Measurements from ENCODE around the gene MFF. TPM values are rescaled to one million over a fixed set of nuclear protein-coding genes. Genes with fewer than 3 reads are reported as not detected.

The MFF gene
- total RNA-seq, 1 experiment from 2014 or later = 103 TPM

GRCh38 chr2:227326783-227327182, 1.7 kb downstream of the MFF start:
- BruUV-seq (replicated peaks) = no TSS peak
- H3K9ac ChIP-seq (ENCODE audit: low read length) = peak overlapping the region; percentile 90; the same call in 1 of the 2 replicates
- intact Hi-C loops (cut with micrococcal nuclease) = no loop called here

GRCh38 chr2:227335713-227336112, 10.7 kb downstream of the MFF start:
- H3K36me3 ChIP-seq (ENCODE audit: low read depth, low read length) = peaks cover 33% of the 10 kb centered on the region
- BruUV-seq (replicated peaks) = no TSS peak

More at GRCh38 chr2:227326783-227327182, 1.7 kb downstream of the MFF start:
- Histone ChIP-seq H3K4me2 (ENCODE audit: low read length) (peak overlapping the region; percentile 88), H4K20me1 (ENCODE audit: low read length) (0 out of 2 replicates have a peak, but pooled peaks cover 3% of the 10 kb centered on the region), H3K4me3 (ENCODE audit: low read length) (peak overlapping the region; percentile 86), H3K79me2 (ENCODE audit: low read length) (peaks cover 63% of the 10 kb centered on the region), H3K36me3 (ENCODE audit: low read depth, low read length) (peaks cover 8% of the 10 kb centered on the region), H3K9me2 (replicated peaks; ENCODE audit: low read length) (no peaks in the 10 kb centered on the region), H3K9me3 (ENCODE audit: low read length) (no peaks in the 10 kb centered on the region), H3F3A (ENCODE audit: low read length, unreplicated experiment) (no peaks in the 10 kb centered on the region), H3K4me1 (ENCODE audit: insufficient read depth, low read length) (peaks cover 31% of the 10 kb centered on the region), H3K27ac (ENCODE audit: low read length) (no peak overlapping the region), H2AFZ (ENCODE audit: low read length) (no peak overlapping the region), H3K27me3 (ENCODE audit: low read length) (no peaks in the 10 kb centered on the region)
- no peak for TF ChIP-seq CTCF (conservative IDR thresholded peaks at IDR 0.05; ENCODE audit: low read depth, low read length)
- TF ChIP-seq EZH2 (IDR thresholded peaks at IDR 0.05; ENCODE audit: low read length, unreplicated experiment) = no peak
- TF ChIP-seq EZH2phosphoT487 (IDR thresholded peaks at IDR 0.05; ENCODE audit: borderline replicate concordance, low read length) = no peak
- DNase-seq = no peak
- CTCF ChIA-PET = no interaction called here
- POLR2A ChIA-PET (ENCODE audit: unreplicated experiment) = no interaction called here
- no peak for ATAC-seq

More at GRCh38 chr2:227335713-227336112, 10.7 kb downstream of the MFF start:
- H3K27me3 ChIP-seq (ENCODE audit: low read length) = no peaks in the 10 kb centered on the region
- ChIA-PET CTCF (no interaction called here), POLR2A (ENCODE audit: unreplicated experiment) (no interaction called here)
- H3K79me2 ChIP-seq (ENCODE audit: low read length) = 0 out of 2 replicates have a peak, but pooled peaks cover 9% of the 10 kb centered on the region
- H3K4me3 ChIP-seq (ENCODE audit: low read length) = no peak overlapping the region
- intact Hi-C loops (cut with micrococcal nuclease) = no loop called here
- H3F3A ChIP-seq (ENCODE audit: low read length, unreplicated experiment) = no peaks in the 10 kb centered on the region
- H3K9ac ChIP-seq (ENCODE audit: low read length) = no peak overlapping the region
- no peak overlapping the region for H3K4me2 ChIP-seq (ENCODE audit: low read length)
- H3K9me3 ChIP-seq (ENCODE audit: low read length) = no peaks in the 10 kb centered on the region
- no peak for DNase-seq
- no peaks in the 10 kb centered on the region for H4K20me1 ChIP-seq (ENCODE audit: low read length)
- no peak overlapping the region for H3K27ac ChIP-seq (ENCODE audit: low read length)
- no peak for ATAC-seq
- no peaks in the 10 kb centered on the region for H3K9me2 ChIP-seq (replicated peaks; ENCODE audit: low read length)
- TF ChIP-seq EZH2 (IDR thresholded peaks at IDR 0.05; ENCODE audit: low read length, unreplicated experiment) = no peak
- TF ChIP-seq EZH2phosphoT487 (IDR thresholded peaks at IDR 0.05; ENCODE audit: borderline replicate concordance, low read length) = no peak
- TF ChIP-seq CTCF (conservative IDR thresholded peaks at IDR 0.05; ENCODE audit: low read depth, low read length) = no peak
- H2AFZ ChIP-seq (ENCODE audit: low read length) = no peak overlapping the region
- H3K4me1 ChIP-seq (ENCODE audit: insufficient read depth, low read length) = no peaks in the 10 kb centered on the region

Data from PC-3 (cell line).